PC-3 (cell line): Measurements from ENCODE around the gene SCN4B. TPM values are rescaled to one million over a fixed set of nuclear protein-coding genes. Genes with fewer than 3 reads are reported as not detected.
A peak's percentile ranks its signal among the peaks of the same experiment; 100 is the strongest.

Experiments
- ATAC-seq: fragments of 200-7000 bp; cut with Tn5 transposase; 2 replicates; pipeline ENCODE4 v1.9.1; 2020; ENCODE audit warnings: mild to moderate bottlenecking, moderate library complexity
- BruUV-seq: library from RNA; stranded (reverse); fragments of 400-500 nt; replicated peaks from 2 replicates; lab custom pipeline; 2021; lab: Mats Ljungman, UMichigan
- CTCF ChIA-PET: fragments of 300-600 bp; sonication (Branson Sonifier 250); formaldehyde crosslinking; loops from one replicate; lab custom pipeline; 2022; ENCODE audit warnings: antibody characterized with exemption; lab: Charles Lee
- POLR2A ChIA-PET: fragments of 300-600 bp; sonication (Branson Sonifier 250); formaldehyde crosslinking; loops from one replicate; lab custom pipeline; 2022; ENCODE audit warnings: antibody characterized with exemption; ENCODE audit not compliant: unreplicated experiment; lab: Charles Lee
- DNase-seq: peaks from one replicate; pipeline ENCODE4 v3.0.0-alpha.2; 2015
- H2AFZ ChIP-seq: fragments of 300-600 bp; sonication (generic); 2 replicates; pipeline ENCODE4 v1.6.0; 2016; ENCODE audit warnings: antibody characterized with exemption, low read length
- H3F3A ChIP-seq: fragments of 300-600 bp; sonication (generic); one replicate; pipeline ENCODE4 v1.6.0; 2017; ENCODE audit warnings: antibody characterized with exemption, low read length, control low read depth, mild to moderate bottlenecking; ENCODE audit not compliant: unreplicated experiment
- H3K27ac ChIP-seq: fragments of 300-600 bp; sonication (generic); 2 replicates; pipeline ENCODE4 v1.5.1; 2016; ENCODE audit warnings: mild to moderate bottlenecking, low read length
- H3K27me3 ChIP-seq: fragments of 300-600 bp; sonication (generic); 2 replicates; pipeline ENCODE4 v1.6.1; 2016; ENCODE audit warnings: low read length, mixed read lengths
- H3K36me3 ChIP-seq: fragments of 300-600 bp; sonication (generic); 2 replicates; pipeline ENCODE4 v1.6.1; 2016; ENCODE audit warnings: low read depth, mixed run types, low read length, mixed read lengths
- H3K4me1 ChIP-seq: fragments of 300-600 bp; sonication (generic); 2 replicates; pipeline ENCODE4 v1.5.1; 2016; ENCODE audit warnings: low read length; ENCODE audit not compliant: insufficient read depth
- H3K4me2 ChIP-seq: fragments of 300-600 bp; sonication (generic); 2 replicates; pipeline ENCODE4 v1.6.0; 2016; ENCODE audit warnings: low read length
- H3K4me3 ChIP-seq: fragments of 300-600 bp; sonication (generic); 2 replicates; pipeline ENCODE4 v1.5.1; 2016; ENCODE audit warnings: mild to moderate bottlenecking, low read length, mixed read lengths
- H3K79me2 ChIP-seq: fragments of 300-600 bp; sonication (generic); 2 replicates; pipeline ENCODE4 v1.6.1; 2017; ENCODE audit warnings: low read length, mixed read lengths
- H3K9ac ChIP-seq: fragments of 300-600 bp; sonication (generic); 2 replicates; pipeline ENCODE4 v1.6.0; 2016; ENCODE audit warnings: mild to moderate bottlenecking, low read length
- H3K9me2 ChIP-seq: fragments of 300-600 bp; sonication (generic); replicated peaks from 2 replicates; pipeline ENCODE4 v1.6.1; 2016; ENCODE audit warnings: mixed run types, low read length, mixed read lengths
- H3K9me3 ChIP-seq: fragments of 300-600 bp; sonication (generic); 2 replicates; pipeline ENCODE4 v1.6.1; 2016; ENCODE audit warnings: low read length, mixed read lengths
- H4K20me1 ChIP-seq: fragments of 300-600 bp; sonication (generic); 2 replicates; pipeline ENCODE4 v1.6.1; 2016; ENCODE audit warnings: low read length, mixed read lengths
- CTCF ChIP-seq: fragments of 300-600 bp; sonication (generic); conservative IDR thresholded peaks from 2 replicates; pipeline ENCODE4 v1.5.1; 2017; ENCODE audit warnings: antibody characterized with exemption, low read depth, mild to moderate bottlenecking, low read length
- EZH2 ChIP-seq: fragments of 300-600 bp; sonication (generic); IDR thresholded peaks from one replicate; pipeline ENCODE4 v1.6.1; 2017; ENCODE audit warnings: antibody characterized with exemption, mild to moderate bottlenecking, low read length; ENCODE audit not compliant: unreplicated experiment
- EZH2phosphoT487 ChIP-seq: fragments of 300-600 bp; sonication (generic); IDR thresholded peaks from 2 replicates; pipeline ENCODE4 v1.6.1; 2018; ENCODE audit warnings: mild to moderate bottlenecking, antibody characterized with exemption, low read length, borderline replicate concordance
- intact Hi-C: fragments of 100-400 bp; cut with micrococcal nuclease; formaldehyde crosslinking; loops from 2 replicates; pipeline ENCODE4 v1.9.0; 2023
- total RNA-seq: library from RNA; depleted of rRNA; stranded (reverse); fragments of >200 nt; gene quantifications from 2 replicates; pipeline ENCODE4 v1.2.3, GENCODE V29; 2014

SCN4B gene
- total RNA-seq, 1 experiment from 2014 or later: not detected

- H3K27ac ChIP-seq: no peak overlapping the region
- BruUV-seq: no TSS peak
- no peaks in the 10 kb centered on the region for H3F3A ChIP-seq
- POLR2A ChIA-PET: no interaction called here
- H3K79me2 ChIP-seq: no peaks in the 10 kb centered on the region
- intact Hi-C loops: no loop called here
- no peaks in the 10 kb centered on the region for H4K20me1 ChIP-seq
- H3K36me3 ChIP-seq: no peaks in the 10 kb centered on the region
- CTCF ChIA-PET: no interaction called here
- no peaks in the 10 kb centered on the region for H3K9me3 ChIP-seq
- no peak for DNase-seq
- H3K9ac ChIP-seq: no peak overlapping the region
- no peak overlapping the region for H3K4me2 ChIP-seq
- ATAC-seq: no peak
- H2AFZ ChIP-seq: no peak overlapping the region
- TF ChIP-seq EZH2: no peak
- TF ChIP-seq EZH2phosphoT487: no peak
- TF ChIP-seq CTCF: no peak
- no peaks in the 10 kb centered on the region for H3K4me1 ChIP-seq
- H3K4me3 ChIP-seq: no peak overlapping the region
- peaks cover 64% of the 10 kb centered on the region for H3K27me3 ChIP-seq
- no peaks in the 10 kb centered on the region for H3K9me2 ChIP-seq
These were observed 23.7 kb downstream of the SCN4B start for GRCh38 chr11:118128721-118129470.

- H3K27me3 ChIP-seq: peaks cover 64% of the 10 kb centered on the region
- no TSS peak for BruUV-seq
- no peak overlapping the region for H3K9ac ChIP-seq
- DNase-seq: no peak
- no peak overlapping the region for H3K27ac ChIP-seq
- no peaks in the 10 kb centered on the region for H4K20me1 ChIP-seq
- H3K4me1 ChIP-seq: no peaks in the 10 kb centered on the region
- no peaks in the 10 kb centered on the region for H3K79me2 ChIP-seq
- no peaks in the 10 kb centered on the region for H3F3A ChIP-seq
- ChIA-PET CTCF (no interaction called here), POLR2A (no interaction called here)
- H2AFZ ChIP-seq: no peak overlapping the region
- H3K4me2 ChIP-seq: no peak overlapping the region
- H3K36me3 ChIP-seq: no peaks in the 10 kb centered on the region
- TF ChIP-seq CTCF (no peak), EZH2 (no peak), EZH2phosphoT487 (no peak)
- H3K9me3 ChIP-seq: no peaks in the 10 kb centered on the region
- H3K9me2 ChIP-seq: no peaks in the 10 kb centered on the region
- intact Hi-C loops: no loop called here
- no peak overlapping the region for H3K4me3 ChIP-seq
- ATAC-seq: no peak
These were observed 24.3 kb downstream of the SCN4B start for GRCh38 chr11:118128310-118128709.

GRCh38 chr11:118126082-118126838 is 26.4 kb downstream of the SCN4B start:
- H3K27ac ChIP-seq: no peak overlapping the region
- no peaks in the 10 kb centered on the region for H3K36me3 ChIP-seq
- ATAC-seq: no peak
- ChIA-PET CTCF (no interaction called here), POLR2A (no interaction called here)
- H3K4me2 ChIP-seq: no peak overlapping the region
- H2AFZ ChIP-seq: peak overlapping the region; percentile 39; the same call in 1 of the 2 replicates
- H3K27me3 ChIP-seq: peaks cover 63% of the 10 kb centered on the region
- DNase-seq: peak; percentile 31
- H3K9ac ChIP-seq: no peak overlapping the region
- BruUV-seq: no TSS peak
- TF ChIP-seq EZH2 (no peak), EZH2phosphoT487 (no peak), CTCF (no peak)
- no peaks in the 10 kb centered on the region for H3K9me3 ChIP-seq
- H3K4me3 ChIP-seq: no peak overlapping the region
- no peaks in the 10 kb centered on the region for H3K79me2 ChIP-seq
- intact Hi-C loops: no loop called here
- H3K9me2 ChIP-seq: no peaks in the 10 kb centered on the region
- no peaks in the 10 kb centered on the region for H3F3A ChIP-seq
- no peaks in the 10 kb centered on the region for H3K4me1 ChIP-seq
- no peaks in the 10 kb centered on the region for H4K20me1 ChIP-seq
